HG02884 (cell line): ENCODE measurements around the gene MSS51.

Source experiments
- ATAC-seq: cut with Tn5 transposase; IDR thresholded peaks from one replicate; pipeline ENCODE4 v1.9.1; 2021; ENCODE audit warnings: mild to moderate bottlenecking, moderate library complexity; ENCODE audit not compliant: unreplicated experiment

The MSS51 gene

DNA sequence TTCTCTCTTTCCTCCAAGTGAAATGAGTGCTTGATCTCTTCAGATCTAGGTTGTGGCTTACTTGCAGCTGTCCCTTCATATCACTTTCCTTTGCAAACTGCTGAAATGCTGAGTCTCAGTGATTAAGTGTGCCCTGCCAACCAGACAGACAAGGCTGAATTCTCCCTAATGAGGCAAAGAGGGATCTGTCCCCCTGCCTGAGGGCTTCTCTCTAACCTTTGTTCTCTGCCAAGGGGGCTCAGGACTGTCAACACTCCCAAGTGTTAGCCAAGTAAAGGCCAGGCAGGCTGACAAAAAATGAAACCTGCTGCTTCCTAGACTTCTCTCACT, at the start of gene MSS51:
MSS51 (minus strand) TSS at position 24 of the 330 bp plus-strand sequence. CDS start 5,277 bp downstream, outside the sequence.
- ATAC-seq = no peak

GRCh38 chr10:73480158-73480557, 46.8 kb upstream of the MSS51 start:
- no peak for ATAC-seq

GRCh38 chr10:73478636-73479035, 45.3 kb upstream of the MSS51 start:
- no peak for ATAC-seq

DNA sequence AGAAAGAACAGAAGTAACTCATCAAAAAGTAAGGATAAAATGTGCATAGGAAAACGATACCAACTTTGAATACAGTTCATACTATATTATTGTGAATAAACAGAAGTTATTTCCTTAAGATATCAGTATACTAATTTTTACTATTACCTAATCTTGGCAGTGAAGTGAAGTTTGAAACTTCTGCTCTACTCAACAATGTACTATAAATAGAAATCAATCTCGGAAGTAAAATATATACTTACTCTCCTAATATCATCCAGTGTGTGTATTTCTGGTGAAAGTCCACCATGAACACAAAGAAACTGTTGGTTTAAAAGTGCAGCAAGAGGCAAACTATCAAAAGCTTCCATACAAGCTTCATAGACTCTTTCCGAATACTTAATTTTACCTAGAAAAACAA, 37.9 kb upstream of the MSS51 start:
- ATAC-seq = no peak

GRCh38 chr10:73469579-73469978, 36.2 kb upstream of the MSS51 start:
- no peak for ATAC-seq

DNA sequence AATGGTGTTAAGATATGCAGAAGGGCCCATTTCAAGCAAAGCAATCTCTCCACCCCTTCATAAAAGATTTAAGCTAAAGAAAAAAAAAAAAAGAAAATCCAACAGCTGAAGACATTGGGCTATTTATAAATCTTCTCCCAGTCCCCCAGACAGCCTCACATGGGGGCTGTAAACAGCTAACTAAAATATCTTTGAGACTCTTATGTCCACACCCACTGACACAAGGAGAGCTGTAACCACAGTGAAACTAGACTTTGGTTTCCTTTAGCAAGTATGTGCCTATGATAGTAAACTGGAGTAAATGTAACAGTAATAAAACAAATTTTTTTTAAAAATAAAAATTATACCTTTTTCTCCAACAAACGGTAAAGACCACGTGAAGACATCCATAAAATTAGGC, 33.8 kb upstream of the MSS51 start:
- no peak for ATAC-seq

- no peak for ATAC-seq
Measured at GRCh38 chr10:73465978-73466726, 32.8 kb upstream of the MSS51 start.

- no peak for ATAC-seq
Measured at GRCh38 chr10:73460897-73461296, 27.5 kb upstream of the MSS51 start.

DNA sequence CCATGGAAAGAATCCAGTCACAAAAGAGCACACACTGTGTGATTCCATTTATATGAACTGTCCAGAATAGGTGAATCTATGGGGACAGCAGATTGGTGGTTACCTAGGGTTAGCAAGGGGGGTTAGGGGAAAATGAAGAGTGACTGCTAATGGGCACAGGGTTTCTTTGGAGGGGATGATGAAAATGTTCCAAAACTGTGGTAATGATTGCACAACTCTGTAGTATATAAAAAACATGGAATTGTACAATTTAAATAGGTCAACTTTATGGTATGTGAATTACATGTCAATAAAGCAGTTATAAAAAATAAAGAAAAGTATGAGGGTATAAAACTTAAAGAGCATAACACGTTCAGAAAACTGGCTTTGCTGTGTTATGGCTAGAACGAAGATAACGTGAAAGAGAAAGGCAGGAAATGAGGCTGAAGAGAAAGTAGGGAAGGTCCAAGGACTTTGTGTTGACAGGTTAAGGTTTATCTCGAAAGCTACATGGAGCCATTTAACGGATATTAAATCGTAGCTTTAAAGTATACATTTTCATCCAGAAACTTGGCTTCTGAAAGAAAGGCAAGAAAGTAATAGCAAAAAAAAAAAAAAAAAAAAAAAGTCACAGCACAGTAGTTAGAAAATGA, 26.4 kb upstream of the MSS51 start:
- ATAC-seq = no peak

DNA sequence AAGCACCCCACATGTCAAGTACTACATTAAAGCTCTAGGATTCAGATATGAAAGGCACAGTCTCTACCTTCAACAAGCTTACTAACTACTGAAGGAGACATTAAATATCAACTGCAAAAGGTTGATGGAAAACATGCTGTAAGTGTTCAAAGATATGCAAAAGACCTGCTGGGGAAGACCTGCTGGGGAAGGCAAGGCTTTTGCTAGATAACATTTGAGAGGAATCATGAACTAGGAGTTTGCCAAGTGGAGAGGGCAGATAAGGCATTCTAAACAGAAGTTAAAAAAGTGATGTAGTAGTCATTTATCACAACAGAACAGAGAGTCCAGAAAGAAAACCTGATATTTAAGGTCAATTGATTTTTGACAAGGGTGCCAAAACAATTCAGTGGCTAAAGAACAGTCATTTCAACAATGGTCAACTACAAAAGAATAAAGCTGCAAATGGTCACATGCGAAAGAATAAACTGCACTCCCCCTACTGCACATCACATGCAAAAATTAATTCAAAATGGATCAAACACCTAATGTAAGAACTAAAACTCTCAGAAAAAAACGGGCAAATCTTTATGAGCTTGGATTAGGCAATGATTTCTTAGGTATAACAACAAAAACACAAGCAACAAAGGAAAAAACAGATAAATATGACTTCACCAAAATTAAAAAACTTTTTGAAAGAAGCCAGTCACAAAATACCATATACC, 23.0 kb upstream of the MSS51 start:
- no peak for ATAC-seq

DNA sequence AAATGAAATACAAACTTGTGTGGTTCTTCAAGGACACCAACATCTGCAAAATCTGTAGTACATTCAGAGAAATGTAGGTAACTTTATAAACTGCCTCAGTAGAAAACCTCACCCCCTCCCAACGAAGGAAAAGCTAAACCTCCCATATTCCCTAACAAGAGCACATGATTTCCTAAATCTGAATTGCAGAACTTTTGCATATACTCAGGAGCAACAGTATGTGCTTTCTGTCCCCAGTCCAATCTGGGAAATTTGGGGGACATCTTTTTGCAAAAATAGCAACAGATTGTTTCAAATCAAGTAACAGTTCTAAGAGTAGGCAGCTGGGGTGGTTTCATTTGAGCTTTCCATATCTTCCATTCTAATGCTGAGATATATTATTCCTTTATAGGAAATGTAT, 15.8 kb upstream of the MSS51 start:
- no peak for ATAC-seq

GRCh38 chr10:73448384-73448783, 15.0 kb upstream of the MSS51 start:
- no peak for ATAC-seq

GRCh38 chr10:73446926-73447325, 13.6 kb upstream of the MSS51 start:
- no peak for ATAC-seq

DNA sequence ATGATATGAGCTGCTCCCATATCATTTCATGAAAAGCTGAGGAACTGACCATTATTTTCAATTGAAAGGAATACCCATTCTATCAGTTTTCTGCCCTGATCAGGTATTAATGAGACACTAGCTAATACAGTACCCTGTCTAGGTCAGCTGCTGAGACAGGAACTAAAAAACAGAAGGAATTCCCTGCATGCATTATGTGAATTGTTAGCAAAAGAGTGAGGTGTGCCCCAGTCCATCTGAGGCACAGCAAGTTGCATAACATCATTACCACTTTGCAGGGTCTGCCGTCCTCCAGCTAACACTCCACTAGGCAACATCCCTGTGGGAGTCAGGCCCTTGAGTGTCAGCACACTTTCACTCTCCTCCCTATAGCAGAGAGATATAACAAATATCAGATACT, 11.1 kb upstream of the MSS51 start:
- ATAC-seq = no peak

DNA sequence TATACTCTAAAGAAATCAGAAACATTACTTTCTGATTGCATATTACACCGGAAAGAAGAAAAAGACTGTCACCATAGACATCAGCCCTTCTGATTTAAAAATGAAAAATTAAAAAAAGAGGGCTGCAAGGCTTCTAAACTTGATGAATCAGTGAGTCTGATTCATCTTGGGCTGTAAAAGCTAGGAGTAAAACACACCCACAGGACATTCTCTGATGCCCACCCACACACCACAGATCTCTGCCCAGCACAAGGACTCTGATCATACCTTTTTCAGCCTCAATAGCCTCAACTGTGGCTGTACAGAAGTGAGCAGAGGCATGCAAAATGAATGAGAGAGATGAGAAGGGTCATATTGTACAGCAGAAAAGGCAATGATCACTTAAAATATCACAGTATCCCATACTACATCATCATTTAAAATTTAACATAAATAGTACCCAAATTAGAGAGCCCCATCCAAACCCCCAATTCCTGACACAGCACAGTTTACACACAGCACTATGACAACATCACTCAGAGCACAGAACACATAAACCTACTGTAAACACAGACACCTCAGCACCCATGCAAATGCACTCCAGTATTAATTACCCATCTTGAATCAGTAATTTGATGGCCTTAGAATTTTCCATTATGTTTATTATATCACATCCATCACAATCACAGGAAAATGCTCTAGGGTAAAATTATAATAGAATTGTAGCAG, 6.4 kb upstream of the MSS51 start:
- ATAC-seq = no peak

GRCh38 chr10:73439055-73439454, 5.7 kb upstream of the MSS51 start:
- no peak for ATAC-seq

DNA sequence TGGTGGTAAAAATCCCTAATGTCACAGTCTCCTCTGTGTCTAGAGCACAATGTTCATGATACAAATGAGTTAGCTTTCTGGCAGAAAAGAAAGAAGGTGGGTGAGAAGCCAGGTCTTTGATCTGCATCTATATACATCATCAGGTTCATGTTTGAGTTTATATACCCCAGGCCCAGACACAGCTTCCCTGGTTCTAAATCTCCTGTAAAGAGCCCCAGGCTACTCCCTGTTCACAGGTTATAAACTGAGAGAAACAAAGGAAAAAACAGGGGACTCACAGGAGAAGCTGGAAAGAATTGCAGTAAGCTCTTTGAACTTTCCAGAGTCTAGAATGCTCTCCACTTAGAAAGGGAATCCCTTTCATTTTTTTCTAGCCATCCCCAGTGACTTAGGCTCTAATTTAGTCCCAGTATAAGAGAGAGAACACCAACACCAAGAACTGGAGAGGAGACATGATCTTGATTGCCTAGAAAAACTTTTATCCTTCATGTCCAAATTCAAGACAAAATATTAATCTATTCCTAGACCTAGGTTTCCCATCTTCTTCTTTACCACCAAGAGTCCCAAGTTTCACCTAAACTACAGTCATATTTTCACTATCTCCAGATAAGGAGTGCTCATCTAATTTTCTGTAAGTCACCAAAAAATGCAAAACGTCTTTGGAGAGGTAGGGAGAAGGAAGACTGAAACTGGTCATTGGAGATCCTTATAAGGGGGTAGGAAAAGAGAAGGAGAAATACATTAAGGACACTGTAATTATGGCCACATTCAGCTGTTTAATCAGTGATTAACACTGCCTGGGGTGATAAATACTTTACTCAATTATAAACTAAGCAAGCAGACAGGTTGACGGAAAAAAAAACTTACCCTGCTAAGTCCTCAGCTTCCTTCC, 469 bp downstream of the MSS51 start:
- no peak for ATAC-seq

GRCh38 chr10:73426318-73426717, 7.0 kb downstream of the MSS51 start:
- no peak for ATAC-seq

GRCh38 chr10:73424478-73424877, 8.9 kb downstream of the MSS51 start:
- no peak for ATAC-seq

- no peak for ATAC-seq
Measured at GRCh38 chr10:73423309-73423708, 10.1 kb downstream of the MSS51 start.

- no peak for ATAC-seq
Measured at GRCh38 chr10:73416571-73416970, 16.8 kb downstream of the MSS51 start.
